ENCODE measurements around the gene SEMA7A.

SEMA7A gene

DNA sequence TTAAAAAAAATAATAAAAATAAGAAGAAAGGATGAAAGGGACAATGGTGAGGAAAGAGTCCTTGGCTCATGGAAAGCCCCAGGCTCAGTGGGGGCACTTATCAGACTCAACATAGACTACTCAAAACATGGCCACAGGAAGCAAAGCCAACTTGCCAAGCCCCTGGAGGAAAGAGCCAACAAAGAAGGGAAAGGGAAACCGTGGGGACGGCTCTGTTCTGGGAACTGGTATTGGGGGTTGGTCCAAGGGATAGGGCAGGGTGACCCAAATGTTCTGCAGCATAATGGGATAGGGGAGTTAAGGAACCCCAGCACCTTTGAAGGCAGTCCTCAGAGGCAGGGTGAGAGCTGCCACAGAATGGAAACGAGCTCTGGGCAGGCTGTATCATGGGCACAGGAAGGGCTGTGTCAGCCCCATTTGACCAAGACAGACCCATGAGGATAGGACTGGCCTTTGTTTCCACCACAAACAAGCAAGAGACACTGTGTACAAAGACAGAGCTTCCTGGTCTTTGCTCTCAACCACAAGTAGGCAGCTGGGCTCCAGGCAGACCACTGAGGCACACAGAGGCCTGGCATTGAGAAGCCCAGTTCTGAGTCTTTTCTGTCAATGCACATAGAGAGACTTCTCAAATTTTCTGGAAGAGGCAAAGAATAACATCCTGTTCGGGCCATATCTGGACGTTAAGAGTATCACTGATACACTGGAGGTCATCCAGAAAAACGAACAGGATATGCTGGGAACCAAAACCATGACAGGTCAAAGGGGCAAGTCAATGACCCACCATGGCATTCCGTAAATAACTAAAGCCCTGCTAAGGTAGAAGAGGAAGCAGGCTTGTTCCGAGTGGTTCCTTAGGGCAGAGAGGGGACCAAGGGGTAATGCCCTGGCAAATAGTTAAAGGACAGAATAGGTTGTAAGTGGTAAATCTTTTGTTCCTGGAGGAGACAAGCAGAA is 10.6 kb upstream of the SEMA7A start:
- Mint-ChIP-seq H3K9me3 (no peaks in the 10 kb centered on the region), H3K27me3 (no peaks in the 10 kb centered on the region), H3K36me3 (ENCODE audit: low read depth) (peaks cover 57% of the 10 kb centered on the region), H3K27ac (no peak overlapping the region), H3K4me1 (ENCODE audit: low read depth) (peaks cover 5% of the 10 kb centered on the region), H3K4me3 (no peak overlapping the region)
- intact Hi-C loops (cut with micrococcal nuclease): no loop called here

- Mint-ChIP-seq H3K36me3 (ENCODE audit: low read depth) (peaks cover 46% of the 10 kb centered on the region), H3K4me3 (no peak overlapping the region), H3K4me1 (ENCODE audit: low read depth) (no peaks in the 10 kb centered on the region), H3K27me3 (no peaks in the 10 kb centered on the region), H3K9me3 (no peaks in the 10 kb centered on the region), H3K27ac (no peak overlapping the region)
- intact Hi-C loops (cut with micrococcal nuclease): no loop called here
Measured at GRCh38 chr15:74443100-74443909, 9.5 kb upstream of the SEMA7A start.

- intact Hi-C loops (cut with micrococcal nuclease): no loop called here
- Mint-ChIP-seq H3K4me3 (no peak overlapping the region), H3K36me3 (ENCODE audit: low read depth) (peaks cover 39% of the 10 kb centered on the region), H3K27ac (no peak overlapping the region), H3K27me3 (no peaks in the 10 kb centered on the region), H3K4me1 (ENCODE audit: low read depth) (no peaks in the 10 kb centered on the region), H3K9me3 (no peaks in the 10 kb centered on the region)
Measured at GRCh38 chr15:74442604-74443003, 8.8 kb upstream of the SEMA7A start.

DNA sequence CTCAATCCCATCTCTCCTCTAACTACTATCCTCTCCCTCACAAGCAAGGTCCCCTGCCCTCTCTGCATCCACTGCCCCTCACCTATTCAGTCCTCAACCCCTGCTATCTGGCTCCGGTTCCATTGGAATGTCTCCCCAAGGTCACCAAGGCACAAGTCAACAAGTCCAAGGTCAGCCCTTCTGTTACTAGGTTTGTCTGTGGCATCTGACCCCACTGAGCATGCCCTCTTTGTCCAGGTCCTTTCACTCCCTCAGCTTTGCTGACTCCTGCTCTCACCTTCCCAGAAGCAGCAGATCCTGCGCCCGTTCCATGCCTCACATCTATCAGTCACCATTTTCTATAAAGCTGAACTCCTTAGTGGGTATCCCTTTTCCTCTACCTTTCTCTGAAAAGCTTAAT is 8.3 kb upstream of the SEMA7A start:
- no peak overlapping the region for H3K27ac Mint-ChIP-seq
- H3K9me3 Mint-ChIP-seq: no peaks in the 10 kb centered on the region
- intact Hi-C loops (cut with micrococcal nuclease): no loop called here
- H3K36me3 Mint-ChIP-seq (ENCODE audit: low read depth): peaks cover 33% of the 10 kb centered on the region
- no peaks in the 10 kb centered on the region for H3K4me1 Mint-ChIP-seq (ENCODE audit: low read depth)
- H3K27me3 Mint-ChIP-seq: peaks cover under 1% of the 10 kb centered on the region
- H3K4me3 Mint-ChIP-seq: no peak overlapping the region

GRCh38 chr15:74441248-74441941 is 7.6 kb upstream of the SEMA7A start:
- Mint-ChIP-seq H3K27me3 (peaks cover 5% of the 10 kb centered on the region), H3K4me3 (no peak overlapping the region), H3K9me3 (no peaks in the 10 kb centered on the region), H3K36me3 (ENCODE audit: low read depth) (peaks cover 27% of the 10 kb centered on the region), H3K27ac (no peak overlapping the region), H3K4me1 (ENCODE audit: low read depth) (no peaks in the 10 kb centered on the region)
- intact Hi-C loops (cut with micrococcal nuclease): no loop called here

GRCh38 chr15:74438721-74439316 is 5.1 kb upstream of the SEMA7A start:
- Mint-ChIP-seq H3K36me3 (ENCODE audit: low read depth) (peaks cover under 1% of the 10 kb centered on the region), H3K27me3 (peaks cover 11% of the 10 kb centered on the region), H3K27ac (no peak overlapping the region), H3K4me3 (no peak overlapping the region), H3K9me3 (no peaks in the 10 kb centered on the region), H3K4me1 (ENCODE audit: low read depth) (peaks cover 25% of the 10 kb centered on the region)
- intact Hi-C loops (cut with micrococcal nuclease): loop anchor here (1.0 to 2.0 kb wide), 2 partner anchors 57 to 64 kb away; no protein-coding TSS in a partner anchor

DNA sequence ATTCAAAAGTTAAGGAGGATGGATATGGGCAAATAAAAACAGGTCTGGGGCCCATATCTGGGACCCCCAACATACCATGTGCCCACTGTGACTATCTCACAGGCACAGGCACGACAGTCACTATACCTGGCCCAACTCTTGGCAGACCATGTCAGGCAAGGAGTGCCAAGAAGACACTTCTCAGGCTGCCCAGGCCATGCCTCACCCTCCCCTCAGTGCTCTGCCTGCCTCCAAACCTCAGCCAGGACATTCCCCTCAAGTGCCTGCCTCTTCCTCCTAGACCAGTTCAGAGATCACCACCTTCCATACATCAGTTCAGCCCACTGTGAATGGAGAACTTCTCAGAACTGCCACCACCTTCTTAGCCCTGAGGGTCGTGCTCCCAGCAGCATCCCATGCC is 4.4 kb upstream of the SEMA7A start:
- no peak overlapping the region for H3K27ac Mint-ChIP-seq
- intact Hi-C loops (cut with micrococcal nuclease): loop anchor here (1.0 to 2.0 kb wide), 2 partner anchors 56 to 63 kb away; no protein-coding TSS in a partner anchor
- peaks cover 11% of the 10 kb centered on the region for H3K27me3 Mint-ChIP-seq
- no peak overlapping the region for H3K4me3 Mint-ChIP-seq
- H3K4me1 Mint-ChIP-seq (ENCODE audit: low read depth): peaks cover 26% of the 10 kb centered on the region
- H3K36me3 Mint-ChIP-seq (ENCODE audit: low read depth): no peaks in the 10 kb centered on the region
- no peaks in the 10 kb centered on the region for H3K9me3 Mint-ChIP-seq

- peaks cover 59% of the 10 kb centered on the region for H3K4me1 Mint-ChIP-seq (ENCODE audit: low read depth)
- H3K4me3 Mint-ChIP-seq: peak overlapping the region; percentile 57
- H3K27ac Mint-ChIP-seq: peak overlapping the region; percentile 83
- intact Hi-C loops (cut with micrococcal nuclease): no loop called here
- no peaks in the 10 kb centered on the region for H3K9me3 Mint-ChIP-seq
- peaks cover 6% of the 10 kb centered on the region for H3K36me3 Mint-ChIP-seq (ENCODE audit: low read depth)
- peaks cover 31% of the 10 kb centered on the region for H3K27me3 Mint-ChIP-seq
Measured at GRCh38 chr15:74434263-74435136, 742 bp upstream of the SEMA7A start.

GRCh38 chr15:74432968-74433591 is 678 bp downstream of the SEMA7A start:
- Mint-ChIP-seq H3K4me3 (peak overlapping the region; percentile 82), H3K36me3 (ENCODE audit: low read depth) (peaks cover 6% of the 10 kb centered on the region), H3K27me3 (peaks cover 31% of the 10 kb centered on the region), H3K9me3 (no peaks in the 10 kb centered on the region), H3K4me1 (ENCODE audit: low read depth) (peaks cover 73% of the 10 kb centered on the region), H3K27ac (peak overlapping the region; percentile 83)
- intact Hi-C loops (cut with micrococcal nuclease): no loop called here

- H3K4me1 Mint-ChIP-seq (ENCODE audit: low read depth): peaks cover 80% of the 10 kb centered on the region
- intact Hi-C loops (cut with micrococcal nuclease): no loop called here
Measured at GRCh38 chr15:74432271-74432967, 1.3 kb downstream of the SEMA7A start.

DNA sequence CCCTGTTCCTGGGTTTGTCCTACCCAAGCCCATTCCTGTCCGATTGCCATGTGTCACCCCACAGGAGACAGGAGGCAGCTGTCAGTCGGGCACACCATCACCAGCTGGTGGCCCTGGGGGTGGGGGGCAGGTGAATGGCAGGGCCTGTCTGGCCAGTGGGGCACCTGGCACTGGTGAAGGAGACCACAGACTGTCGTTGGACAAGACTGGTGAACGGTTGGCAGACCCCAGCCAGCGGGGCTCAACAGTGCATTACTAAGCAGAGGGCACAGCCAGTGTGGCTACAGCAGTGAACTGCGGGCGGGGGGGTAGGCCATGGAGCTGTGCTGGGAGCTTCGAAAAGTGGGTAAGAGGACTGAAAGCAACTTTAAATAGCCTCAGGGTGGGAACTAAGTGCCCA is 2.1 kb downstream of the SEMA7A start:
- Mint-ChIP-seq H3K9me3 (no peaks in the 10 kb centered on the region), H3K36me3 (ENCODE audit: low read depth) (peaks cover 11% of the 10 kb centered on the region), H3K4me1 (ENCODE audit: low read depth) (peaks cover 86% of the 10 kb centered on the region), H3K27me3 (peaks cover 27% of the 10 kb centered on the region), H3K4me3 (peak overlapping the region; percentile 82), H3K27ac (peak overlapping the region; percentile 54)
- intact Hi-C loops (cut with micrococcal nuclease): no loop called here

More at GRCh38 chr15:74432271-74432967, 1.3 kb downstream of the SEMA7A start:
- H3K27me3 Mint-ChIP-seq: peaks cover 31% of the 10 kb centered on the region
- peak overlapping the region; percentile 62 for H3K27ac Mint-ChIP-seq
- peaks cover 6% of the 10 kb centered on the region for H3K36me3 Mint-ChIP-seq (ENCODE audit: low read depth)
- H3K4me3 Mint-ChIP-seq: peak overlapping the region; percentile 82
- no peaks in the 10 kb centered on the region for H3K9me3 Mint-ChIP-seq

DNA sequence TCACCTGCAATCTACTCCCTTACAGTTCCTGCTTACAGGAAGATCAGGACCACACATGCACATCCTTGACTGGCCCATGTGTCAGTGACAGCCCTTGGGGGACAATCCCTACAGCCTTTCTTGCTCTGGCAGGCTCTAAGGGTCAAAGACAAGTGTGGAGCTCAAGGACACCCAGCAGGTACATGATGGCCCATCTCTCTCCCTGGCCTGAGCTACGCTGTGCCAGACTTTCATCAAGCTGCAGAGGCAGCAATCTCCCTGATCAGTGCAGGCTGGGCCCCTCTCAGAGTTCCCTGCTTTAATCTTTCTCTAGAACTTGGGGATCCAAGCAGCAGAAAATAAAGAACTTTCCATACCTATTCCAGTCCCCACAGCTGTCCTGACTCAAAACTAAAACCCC is 2.6 kb downstream of the SEMA7A start:
- intact Hi-C loops (cut with micrococcal nuclease): no loop called here

More for the DNA sequence above, 2.6 kb downstream of the SEMA7A start:
- H3K9me3 Mint-ChIP-seq: no peaks in the 10 kb centered on the region
- peaks cover 25% of the 10 kb centered on the region for H3K27me3 Mint-ChIP-seq
- H3K27ac Mint-ChIP-seq: peak overlapping the region; percentile 54
- H3K4me1 Mint-ChIP-seq (ENCODE audit: low read depth): peaks cover 89% of the 10 kb centered on the region
- peaks cover 16% of the 10 kb centered on the region for H3K36me3 Mint-ChIP-seq (ENCODE audit: low read depth)
- no peak overlapping the region for H3K4me3 Mint-ChIP-seq
